Stomach smooth muscle (tissue), 2 donors: Measurements from ENCODE around the gene DGKQ.

Experiments
- H3K27ac ChIP-seq: one replicate; pipeline ENCODE4 v1.7.0; 2013; ENCODE audit warnings: mild to moderate bottlenecking, low read length, inconsistent platforms
- H3K27me3 ChIP-seq, 2 donors: one replicate each; pipeline ENCODE4 v1.7.0; 2013; ENCODE audit warnings: low read length in 2 of 2; ENCODE audit not compliant: insufficient read depth in 2 of 2, control insufficient read depth in 1 of 2
- H3K36me3 ChIP-seq, 2 donors: one replicate each; pipeline ENCODE4 v1.7.0; 2013; ENCODE audit warnings: low read length in 2 of 2; ENCODE audit not compliant: control insufficient read depth in 2 of 2, insufficient read depth in 2 of 2
- H3K4me1 ChIP-seq: one replicate; pipeline ENCODE4 v1.7.0; 2013; ENCODE audit warnings: low read length; ENCODE audit not compliant: control insufficient read depth, insufficient read depth
- H3K4me3 ChIP-seq, 2 donors: one replicate each; pipeline ENCODE4 v1.7.0; 2013; ENCODE audit warnings: low read length in 2 of 2
- H3K9ac ChIP-seq, 2 donors: one replicate each; pipeline ENCODE4 v1.7.0; 2013; ENCODE audit warnings: low read length in 2 of 2, mild to moderate bottlenecking in 1 of 2
- H3K9me3 ChIP-seq, 2 donors: one replicate each; pipeline ENCODE4 v1.7.0; 2013; ENCODE audit warnings: low read length in 2 of 2; ENCODE audit not compliant: control insufficient read depth in 2 of 2
- donor health status: healthy.
- donor health status: Pancreatic carcinoma.

Gene DGKQ

GRCh38 chr4:951186-951585, 22.2 kb downstream of the DGKQ start:
- Histone ChIP-seq H3K27me3 (no peaks in the 10 kb centered on the region), H3K9me3 (no peaks in the 10 kb centered on the region), H3K4me3 (no peak overlapping the region), H3K36me3 (peaks cover 0 to 15% of the 10 kb centered on the region in 2 donors), H3K9ac (no peak overlapping the region), H3K4me1 (no peaks in the 10 kb centered on the region), H3K27ac (no peak overlapping the region)

GRCh38 chr4:950136-951020, 23.0 kb downstream of the DGKQ start:
- H3K27ac ChIP-seq, result no peak overlapping the region
- H3K4me1 ChIP-seq, result no peaks in the 10 kb centered on the region
- H3K36me3 ChIP-seq, result peaks cover 0 to 13% of the 10 kb centered on the region in 2 donors
- no peak overlapping the region for H3K9ac ChIP-seq
- H3K9me3 ChIP-seq, result no peaks in the 10 kb centered on the region
- H3K4me3 ChIP-seq, result no peak overlapping the region
- H3K27me3 ChIP-seq, result no peaks in the 10 kb centered on the region

GRCh38 chr4:949656-950055, 23.7 kb downstream of the DGKQ start:
- Histone ChIP-seq H3K27ac (no peak overlapping the region), H3K4me1 (no peaks in the 10 kb centered on the region), H3K36me3 (peaks cover 0 to 10% of the 10 kb centered on the region in 2 donors), H3K9ac (no peak overlapping the region), H3K27me3 (no peaks in the 10 kb centered on the region), H3K9me3 (no peaks in the 10 kb centered on the region), H3K4me3 (no peak overlapping the region)

- H3K27ac ChIP-seq, result no peak overlapping the region
- H3K9me3 ChIP-seq, result no peaks in the 10 kb centered on the region
- H3K36me3 ChIP-seq, result peaks cover 0 to 6% of the 10 kb centered on the region in 2 donors
- no peak overlapping the region for H3K9ac ChIP-seq
- no peaks in the 10 kb centered on the region for H3K4me1 ChIP-seq
- no peaks in the 10 kb centered on the region for H3K27me3 ChIP-seq
- H3K4me3 ChIP-seq, result no peak overlapping the region
These were observed 24.5 kb downstream of the DGKQ start for GRCh38 chr4:948936-949300.

GRCh38 chr4:948101-948935, 25.1 kb downstream of the DGKQ start:
- H3K9me3 ChIP-seq, result no peaks in the 10 kb centered on the region
- H3K36me3 ChIP-seq, result peaks cover 0 to 8% of the 10 kb centered on the region in 2 donors
- no peak overlapping the region for H3K9ac ChIP-seq
- no peak overlapping the region for H3K27ac ChIP-seq
- no peaks in the 10 kb centered on the region for H3K27me3 ChIP-seq
- H3K4me1 ChIP-seq, result no peaks in the 10 kb centered on the region
- H3K4me3 ChIP-seq, result no peak overlapping the region

- peaks cover 0 to 6% of the 10 kb centered on the region in 2 donors for H3K36me3 ChIP-seq
- no peaks in the 10 kb centered on the region for H3K27me3 ChIP-seq
- no peak overlapping the region for H3K4me3 ChIP-seq
- H3K9ac ChIP-seq, result no peak overlapping the region
- no peak overlapping the region for H3K27ac ChIP-seq
- no peaks in the 10 kb centered on the region for H3K4me1 ChIP-seq
- H3K9me3 ChIP-seq, result no peaks in the 10 kb centered on the region
These were observed 25.8 kb downstream of the DGKQ start for GRCh38 chr4:947491-947971.

- no peaks in the 10 kb centered on the region for H3K4me1 ChIP-seq
- H3K9ac ChIP-seq, result no peak overlapping the region
- H3K9me3 ChIP-seq, result no peaks in the 10 kb centered on the region
- no peak overlapping the region for H3K27ac ChIP-seq
- H3K27me3 ChIP-seq, result no peaks in the 10 kb centered on the region
- H3K36me3 ChIP-seq, result peaks cover 0 to 6% of the 10 kb centered on the region in 2 donors
- H3K4me3 ChIP-seq, result no peak overlapping the region
These were observed 26.6 kb downstream of the DGKQ start for GRCh38 chr4:946517-947471.

- no peaks in the 10 kb centered on the region for H3K9me3 ChIP-seq
- no peaks in the 10 kb centered on the region for H3K27me3 ChIP-seq
- no peak overlapping the region for H3K4me3 ChIP-seq
- no peaks in the 10 kb centered on the region for H3K4me1 ChIP-seq
- H3K36me3 ChIP-seq, result peaks cover 0 to 5% of the 10 kb centered on the region in 2 donors
- H3K27ac ChIP-seq, result no peak overlapping the region
- no peak overlapping the region for H3K9ac ChIP-seq
These were observed 27.3 kb downstream of the DGKQ start for GRCh38 chr4:946103-946450.

GRCh38 chr4:945274-946102, 27.9 kb downstream of the DGKQ start:
- peaks cover 0 to 3% of the 10 kb centered on the region in 2 donors for H3K36me3 ChIP-seq
- no peak overlapping the region for H3K4me3 ChIP-seq

More at GRCh38 chr4:945274-946102, 27.9 kb downstream of the DGKQ start:
- Histone ChIP-seq H3K9ac (no peak overlapping the region), H3K27me3 (no peaks in the 10 kb centered on the region), H3K4me1 (no peaks in the 10 kb centered on the region), H3K9me3 (no peaks in the 10 kb centered on the region), H3K27ac (no peak overlapping the region)
